Mesothelial cell of epicardium (in vitro differentiated cells): ENCODE results near the gene ARMC5. TPM values are rescaled to one million over a fixed set of nuclear protein-coding genes. Genes with fewer than 3 reads are reported as not detected.
"Not testable (repeated sequence)": the region's sequence is repeated elsewhere in the genome, so short reads cannot be mapped to it uniquely, and the experiment has no call there.

Source experiments
- DNase-seq, 2 experiments: peaks; one replicate each; pipeline ENCODE4 v3.0.0; 2021; ENCODE audit warnings: low spot score in 2 of 2; ENCODE audit not compliant: unreplicated experiment in 2 of 2
- H3K27ac Mint-ChIP-seq: 2 replicates; pipeline ENCODE4 v1.8.0; 2021; ENCODE audit warnings: mixed read lengths
- H3K27me3 Mint-ChIP-seq: 2 replicates; pipeline ENCODE4 v1.8.0; 2021; ENCODE audit warnings: low read depth, mixed read lengths
- H3K36me3 Mint-ChIP-seq: 2 replicates; pipeline ENCODE4 v1.8.0; 2021; ENCODE audit warnings: mixed read lengths
- H3K4me1 Mint-ChIP-seq: 2 replicates; pipeline ENCODE4 v1.8.0; 2021; ENCODE audit warnings: mixed read lengths
- H3K4me3 Mint-ChIP-seq: 2 replicates; pipeline ENCODE4 v1.8.0; 2021; ENCODE audit warnings: mild to moderate bottlenecking, moderate library complexity, mixed read lengths
- H3K9me3 Mint-ChIP-seq: 2 replicates; pipeline ENCODE4 v1.8.0; 2021; ENCODE audit warnings: mixed read lengths
- CTCF ChIP-seq: fragments of 200-600 bp; sonication (generic); IDR thresholded peaks from one replicate; pipeline ENCODE4 v1.5.0; 2021; ENCODE audit warnings: antibody characterized with exemption; ENCODE audit not compliant: unreplicated experiment
- total RNA-seq: library from RNA; stranded (reverse); gene quantifications from 3 replicates; pipeline ENCODE4 v1.2.1, GENCODE V29; 2021

ARMC5 gene
- total RNA-seq, 1 donor from 2014 or later = 18.5 TPM

DNA sequence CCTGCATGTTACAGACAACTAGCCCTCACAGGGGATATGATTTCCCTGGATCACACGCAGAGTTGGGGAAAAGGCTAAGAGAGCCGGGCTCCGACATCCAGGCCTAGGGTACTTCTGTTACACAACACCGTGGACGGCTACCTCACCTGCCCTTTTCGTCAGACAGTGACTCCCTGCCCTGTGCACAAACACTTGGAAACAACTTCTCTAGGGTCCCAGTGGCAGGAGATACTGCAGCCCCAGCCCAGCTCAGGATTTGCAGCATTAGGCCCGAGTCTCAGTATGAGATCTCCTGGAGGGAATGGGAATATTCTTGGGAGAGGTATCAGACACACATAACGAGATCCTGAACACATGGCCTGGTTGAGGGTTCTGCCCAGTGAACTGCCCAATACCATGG is 40.6 kb downstream of the ARMC5 start:
- no peak for DNase-seq
- TF ChIP-seq CTCF = no peak
- H3K27me3 Mint-ChIP-seq = no peaks in the 10 kb centered on the region

GRCh38 chr16:31501226-31501965 is 42.1 kb downstream of the ARMC5 start:
- Mint-ChIP-seq H3K27ac (no peak overlapping the region), H3K4me1 (no peaks in the 10 kb centered on the region), H3K27me3 (no peaks in the 10 kb centered on the region), H3K4me3 (no peak overlapping the region), H3K9me3 (no peaks in the 10 kb centered on the region), H3K36me3 (peaks cover 11% of the 10 kb centered on the region)
- no peak for DNase-seq
- TF ChIP-seq CTCF = no peak

More for the DNA sequence above, 40.6 kb downstream of the ARMC5 start:
- no peaks in the 10 kb centered on the region for H3K4me1 Mint-ChIP-seq
- H3K36me3 Mint-ChIP-seq = peaks cover 11% of the 10 kb centered on the region
- no peaks in the 10 kb centered on the region for H3K9me3 Mint-ChIP-seq
- no peak overlapping the region for H3K27ac Mint-ChIP-seq
- H3K4me3 Mint-ChIP-seq = no peak overlapping the region

- H3K27ac Mint-ChIP-seq = no peak overlapping the region
- DNase-seq = no peak
- H3K4me1 Mint-ChIP-seq = peaks cover 3% of the 10 kb centered on the region
- no peak overlapping the region for H3K4me3 Mint-ChIP-seq
- H3K9me3 Mint-ChIP-seq = no peaks in the 10 kb centered on the region
- TF ChIP-seq CTCF = no peak
- H3K36me3 Mint-ChIP-seq = peaks cover 11% of the 10 kb centered on the region
- H3K27me3 Mint-ChIP-seq = no peaks in the 10 kb centered on the region
Observed at GRCh38 chr16:31501966-31502348, 42.7 kb downstream of the ARMC5 start.

DNA sequence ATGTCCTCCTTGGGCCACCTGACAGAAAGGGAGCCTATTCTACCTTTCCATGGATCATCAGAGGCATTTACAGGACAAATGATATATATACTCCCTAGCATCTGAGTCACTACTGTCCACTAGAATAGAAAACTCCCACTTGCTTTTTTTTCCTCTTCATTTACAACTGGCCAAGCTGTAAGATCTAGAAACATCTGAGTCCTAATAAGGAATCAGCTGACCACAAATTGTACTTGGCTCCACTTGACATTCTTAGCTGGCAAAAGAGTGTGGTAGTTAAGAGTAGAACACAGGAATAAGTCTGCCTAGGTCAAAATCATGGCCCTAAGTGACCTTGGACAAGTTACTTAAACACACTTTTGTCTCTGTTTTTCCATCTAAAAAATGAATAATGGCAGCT is 43.7 kb downstream of the ARMC5 start:
- no peak for DNase-seq
- peaks cover 4% of the 10 kb centered on the region for H3K36me3 Mint-ChIP-seq
- no peak for TF ChIP-seq CTCF
- no peaks in the 10 kb centered on the region for H3K27me3 Mint-ChIP-seq
- H3K4me3 Mint-ChIP-seq = no peak overlapping the region
- H3K9me3 Mint-ChIP-seq = no peaks in the 10 kb centered on the region
- H3K27ac Mint-ChIP-seq = no peak overlapping the region
- peaks cover 9% of the 10 kb centered on the region for H3K4me1 Mint-ChIP-seq

GRCh38 chr16:31503555-31503954 is 44.3 kb downstream of the ARMC5 start:
- H3K4me1 Mint-ChIP-seq = peaks cover 11% of the 10 kb centered on the region
- H3K9me3 Mint-ChIP-seq, DNase-seq, H3K27me3 Mint-ChIP-seq, H3K4me3 Mint-ChIP-seq, H3K36me3 Mint-ChIP-seq, H3K27ac Mint-ChIP-seq: not testable (repeated sequence)

DNA sequence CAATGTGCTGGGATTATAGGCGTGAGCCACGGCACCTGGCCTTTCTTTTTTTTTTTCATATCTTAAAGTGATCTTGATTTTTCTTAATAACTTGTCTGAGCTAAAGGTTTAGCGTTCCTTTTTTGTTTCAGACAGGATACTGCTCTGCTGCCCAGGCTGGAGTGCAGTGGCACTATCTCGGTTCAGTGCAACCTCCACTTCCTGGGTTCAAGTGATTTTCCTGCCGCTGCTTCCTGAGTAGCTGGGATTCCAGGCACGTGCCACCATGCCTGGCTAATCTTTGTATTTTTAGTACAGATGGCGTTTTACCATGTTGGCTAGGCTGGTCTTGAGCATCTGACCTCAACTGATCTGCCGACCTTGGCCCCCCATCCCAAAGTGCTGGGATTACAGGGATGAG is 44.9 kb downstream of the ARMC5 start:
- Mint-ChIP-seq H3K36me3 (no peaks in the 10 kb centered on the region), H3K27me3 (no peaks in the 10 kb centered on the region), H3K27ac (no peak overlapping the region), H3K4me3 (no peak overlapping the region), H3K4me1 (peaks cover 17% of the 10 kb centered on the region), H3K9me3 (no peaks in the 10 kb centered on the region)
- DNase-seq = no peak
- TF ChIP-seq CTCF = no peak
